GM23338 (cell line): Measurements from ENCODE around the gene BANP. TPM values are rescaled to one million over a fixed set of nuclear protein-coding genes. Genes with fewer than 3 reads are reported as not detected.

Experiments used
- ATAC-seq: fragments of 200-7000 bp; cut with Tn5 transposase; 3 replicates; pipeline ENCODE4 v1.9.1; 2020
- DNase-seq: peaks from one replicate; pipeline ENCODE4 v3.0.0-alpha.2; 2015; ENCODE audit warnings: low spot score
- H2AFZ ChIP-seq: fragments of 200-600 bp; sonication (generic); 2 replicates; pipeline ENCODE4 v1.8.0; 2016; ENCODE audit warnings: antibody characterized with exemption, mild to moderate bottlenecking, moderate library complexity
- H3F3A ChIP-seq: fragments of 200-600 bp; sonication (generic); replicated peaks from 2 replicates; pipeline ENCODE4 v1.8.0; 2017; ENCODE audit warnings: antibody characterized with exemption, mixed run types, low read depth
- H3K27ac ChIP-seq: fragments of 200-600 bp; sonication (generic); 2 replicates; pipeline ENCODE4 v1.6.1; 2016; ENCODE audit warnings: low read depth
- H3K27me3 ChIP-seq: fragments of 200-600 bp; sonication (generic); 2 replicates; pipeline ENCODE4 v1.8.0; 2016; ENCODE audit warnings: mild to moderate bottlenecking, mixed run types, moderate library complexity; ENCODE audit not compliant: insufficient read depth
- H3K36me3 ChIP-seq: fragments of 200-600 bp; sonication (generic); 2 replicates; pipeline ENCODE4 v1.8.0; 2016; ENCODE audit warnings: mild to moderate bottlenecking; ENCODE audit not compliant: insufficient read depth
- H3K4me1 ChIP-seq: fragments of 200-600 bp; sonication (generic); 2 replicates; pipeline ENCODE4 v1.8.0; 2016; ENCODE audit warnings: mild to moderate bottlenecking, moderate library complexity; ENCODE audit not compliant: insufficient read depth
- H3K4me2 ChIP-seq: fragments of 200-600 bp; sonication (generic); 2 replicates; pipeline ENCODE4 v1.7.1; 2017; ENCODE audit warnings: mixed run types
- H3K4me3 ChIP-seq: fragments of 200-600 bp; sonication (generic); 2 replicates; pipeline ENCODE4 v1.6.1; 2016; ENCODE audit warnings: mixed run types
- H3K79me2 ChIP-seq: fragments of 200-600 bp; sonication (generic); replicated peaks from 2 replicates; pipeline ENCODE4 v1.8.0; 2017; ENCODE audit warnings: mild to moderate bottlenecking; ENCODE audit not compliant: insufficient read depth
- H3K9me2 ChIP-seq: fragments of 200-600 bp; sonication (generic); 2 replicates; pipeline ENCODE4 v1.8.0; 2017; ENCODE audit not compliant: insufficient read depth
- H4K20me1 ChIP-seq: fragments of 200-600 bp; sonication (generic); replicated peaks from 2 replicates; pipeline ENCODE4 v1.8.0; 2017; ENCODE audit warnings: mild to moderate bottlenecking; ENCODE audit not compliant: insufficient read depth
- H3K27ac Mint-ChIP-seq: 2 replicates; pipeline ENCODE4 v1.8.0; 2020; ENCODE audit warnings: inconsistent platforms, mild to moderate bottlenecking, moderate library complexity, mixed read lengths
- H3K27me3 Mint-ChIP-seq: 3 replicates; pipeline ENCODE4 v1.8.0; 2022; ENCODE audit warnings: low read depth, mild to moderate bottlenecking, moderate library complexity, mixed read lengths, inconsistent platforms; ENCODE audit not compliant: insufficient read depth, poor library complexity
- H3K36me3 Mint-ChIP-seq: 3 replicates; pipeline ENCODE4 v1.8.0; 2021; ENCODE audit warnings: low read depth, mild to moderate bottlenecking, inconsistent platforms, moderate library complexity, mixed read lengths
- H3K4me1 Mint-ChIP-seq: 3 replicates; pipeline ENCODE4 v1.8.0; 2020; ENCODE audit warnings: mild to moderate bottlenecking, inconsistent platforms, mixed read lengths
- H3K4me3 Mint-ChIP-seq: 3 replicates; pipeline ENCODE4 v1.8.0; 2021; ENCODE audit warnings: moderate library complexity, mild to moderate bottlenecking, inconsistent platforms, mixed read lengths
- H3K9me3 Mint-ChIP-seq: 3 replicates; pipeline ENCODE4 v1.8.0; 2020; ENCODE audit warnings: moderate library complexity, mild to moderate bottlenecking, inconsistent platforms, mixed read lengths
- CREB1 ChIP-seq: fragments of 250-450 bp; sonication (Bioruptor Pico); IDR thresholded peaks from 2 replicates; pipeline ENCODE4 v1.5.0; 2020; ENCODE audit warnings: low read depth, mild to moderate bottlenecking, moderate library complexity
- CTCF ChIP-seq, 2 experiments: fragments of 200-600 bp in 1 of 2; sonication (generic) in 1 of 2; conservative IDR thresholded peaks; 2 replicates each; pipeline versions ENCODE4 v1.5.1 to v1.6.1; 2016 to 2017; ENCODE audit warnings: antibody characterized with exemption in 2 of 2, low read depth in 2 of 2, mild to moderate bottlenecking in 2 of 2, moderate library complexity in 1 of 2
- ETS1 ChIP-seq: IDR thresholded peaks from 2 replicates; pipeline ENCODE4 v1.6.1; 2016; ENCODE audit warnings: antibody characterized with exemption
- EZH2 ChIP-seq: fragments of 200-600 bp; sonication (generic); IDR thresholded peaks from one replicate; pipeline ENCODE4 v1.8.0; 2017; ENCODE audit warnings: antibody characterized with exemption, mild to moderate bottlenecking, low read depth; ENCODE audit not compliant: unreplicated experiment
- EZH2phosphoT487 ChIP-seq: fragments of 200-600 bp; sonication (generic); IDR thresholded peaks from one replicate; pipeline ENCODE4 v1.8.1; 2018; ENCODE audit warnings: antibody characterized with exemption; ENCODE audit not compliant: unreplicated experiment
- JUNB ChIP-seq: IDR thresholded peaks from one replicate; pipeline ENCODE4 v1.6.1; 2016; ENCODE audit warnings: antibody characterized with exemption; ENCODE audit not compliant: unreplicated experiment
- NANOG ChIP-seq: IDR thresholded peaks from 2 replicates; pipeline ENCODE4 v1.6.1; 2016; ENCODE audit warnings: antibody characterized with exemption, borderline replicate concordance
- POLR2AphosphoS5 ChIP-seq: IDR thresholded peaks from 2 replicates; pipeline ENCODE4 v1.6.1; 2016; ENCODE audit warnings: antibody characterized with exemption, low read depth
- REST ChIP-seq: IDR thresholded peaks from one replicate; pipeline ENCODE4 v1.6.1; 2018; ENCODE audit warnings: antibody characterized with exemption; ENCODE audit not compliant: unreplicated experiment
- STAT1 ChIP-seq: IDR thresholded peaks from one replicate; pipeline ENCODE4 v1.6.1; 2016; ENCODE audit warnings: antibody characterized with exemption; ENCODE audit not compliant: unreplicated experiment
- ZNF114 ChIP-seq: fragments of 250-450 bp; sonication (Bioruptor Pico); IDR thresholded peaks from 2 replicates; pipeline ENCODE4 v1.5.0; 2020; ENCODE audit warnings: mild to moderate bottlenecking, moderate library complexity
- ZNF331 ChIP-seq: fragments of 250-450 bp; sonication (Bioruptor Pico); IDR thresholded peaks from 2 replicates; pipeline ENCODE4 v1.5.0; 2020; ENCODE audit warnings: low read depth, mild to moderate bottlenecking, moderate library complexity
- ZNF462 ChIP-seq: fragments of 250-450 bp; sonication (Bioruptor Pico); IDR thresholded peaks from 2 replicates; pipeline ENCODE4 v1.5.0; 2020; ENCODE audit warnings: mild to moderate bottlenecking, moderate library complexity
- polyA plus RNA-seq: library from polyadenylated mRNA; unstranded; fragments of >200 nt; fragmentation: Nextera tagmentation; extraction: Ambion mirVana; gene quantifications from 2 replicates; pipeline ENCODE4 v1.2.1, GENCODE V29; 2016
- total RNA-seq: library from RNA; depleted of rRNA; stranded (reverse); fragments of >200 nt; shearing (Covaris generic); gene quantifications from 2 replicates; pipeline ENCODE4 v1.2.3, GENCODE V29; 2014

BANP gene
- total and polyA plus RNA-seq, 2 experiments from 2014 or later, result 22.3 to 48.0 TPM

GRCh38 chr16:88058136-88058535 lies 106.9 kb downstream of the BANP start:
- H3K9me3 Mint-ChIP-seq, result no peaks in the 10 kb centered on the region; the same call in 2 of the 3 replicates
- Histone ChIP-seq H3F3A (no peaks in the 10 kb centered on the region), H2AFZ (no peak overlapping the region), H3K9me2 (no peaks in the 10 kb centered on the region), H3K4me1 (no peaks in the 10 kb centered on the region), H3K4me3 (no peak overlapping the region), H3K27ac (0 out of 2 replicates have a peak overlapping the region, but pooled peaks have one; percentile 45), H4K20me1 (no peaks in the 10 kb centered on the region), H3K79me2 (peaks cover 7% of the 10 kb centered on the region), H3K4me2 (no peak overlapping the region), H3K27me3 (no peaks in the 10 kb centered on the region), H3K36me3 (no peaks in the 10 kb centered on the region; the same call in 1 of the 2 replicates)
- H3K27me3 Mint-ChIP-seq, result peaks cover 4% of the 10 kb centered on the region
- peak overlapping the region; percentile 65; the same call in 1 of the 2 replicates for H3K27ac Mint-ChIP-seq
- DNase-seq (no peak), ATAC-seq (no peak)
- no peak overlapping the region for H3K4me3 Mint-ChIP-seq
- 0 out of 3 replicates have a peak, but pooled peaks cover 3% of the 10 kb centered on the region for H3K36me3 Mint-ChIP-seq
- no peak for TF ChIP-seq REST
- no peak for TF ChIP-seq POLR2AphosphoS5
- TF ChIP-seq ETS1, result no peak
- TF ChIP-seq ZNF331, result no peak
- no peak for TF ChIP-seq STAT1
- no peak for TF ChIP-seq ZNF462
- TF ChIP-seq JUNB, result no peak
- TF ChIP-seq CREB1 (CRISPR knock-in tag), result no peak
- no peak for TF ChIP-seq EZH2phosphoT487
- no peak for TF ChIP-seq ZNF114 (CRISPR knock-in tag)
- no peak for TF ChIP-seq EZH2
- no peak for TF ChIP-seq CTCF (conservative IDR thresholded peaks at IDR 0.05; ENCODE audit: low read depth in 2 of 2)
- TF ChIP-seq NANOG, result no peak
- peaks cover 7% of the 10 kb centered on the region; the same call in 2 of the 3 replicates for H3K4me1 Mint-ChIP-seq
